Osteoblast (primary cell): ENCODE results near the gene SEC63. TPM values are rescaled to one million over a fixed set of nuclear protein-coding genes. Genes with fewer than 3 reads are reported as not detected.

Source experiments
- DNase-seq: peaks from one replicate; pipeline ENCODE4 v3.0.0; 2011; ENCODE audit warnings: low spot score, mixed read lengths; ENCODE audit not compliant: insufficient read length; ENCODE audit errors: missing footprints
- H2AFZ ChIP-seq: 2 replicates; pipeline ENCODE4 v1.6.0; 2011; ENCODE audit warnings: mild to moderate bottlenecking, low read length
- H3K27ac ChIP-seq: 2 replicates; pipeline ENCODE4 v1.5.1; 2011; ENCODE audit warnings: mild to moderate bottlenecking, low read depth, low read length, moderate library complexity
- H3K27me3 ChIP-seq: 2 replicates; pipeline ENCODE4 v1.6.0; 2012; ENCODE audit warnings: mild to moderate bottlenecking, control low read depth, inconsistent platforms, low read length, moderate library complexity; ENCODE audit not compliant: insufficient read depth
- H3K36me3 ChIP-seq: 2 replicates; pipeline ENCODE4 v1.5.1; 2011; ENCODE audit warnings: mild to moderate bottlenecking, low read length, control low read depth, moderate library complexity; ENCODE audit not compliant: insufficient read depth
- H3K4me1 ChIP-seq: 2 replicates; pipeline ENCODE4 v1.5.1; 2011; ENCODE audit warnings: mild to moderate bottlenecking, low read length, control low read depth, moderate library complexity; ENCODE audit not compliant: insufficient read depth
- H3K4me2 ChIP-seq: 2 replicates; pipeline ENCODE4 v1.6.0; 2011; ENCODE audit warnings: mild to moderate bottlenecking, low read length; ENCODE audit not compliant: insufficient read depth
- H3K4me3 ChIP-seq: fragments of 200-600 bp; sonication (generic); 3 replicates; pipeline ENCODE4 v1.5.1; 2012; ENCODE audit warnings: mild to moderate bottlenecking, low read length, inconsistent platforms; ENCODE audit not compliant: insufficient read depth
- H3K79me2 ChIP-seq: 2 replicates; pipeline ENCODE4 v1.6.0; 2012; ENCODE audit warnings: mild to moderate bottlenecking, low read length, control low read depth, inconsistent platforms; ENCODE audit not compliant: insufficient read depth
- H3K9me3 ChIP-seq: 2 replicates; pipeline ENCODE4 v1.5.1; 2011; ENCODE audit warnings: low read depth, low read length, control low read depth
- H4K20me1 ChIP-seq: 2 replicates; pipeline ENCODE4 v1.6.0; 2012; ENCODE audit warnings: mild to moderate bottlenecking, low read length, control low read depth; ENCODE audit not compliant: insufficient read depth
- total RNA-seq: library from RNA; depleted of rRNA; stranded (reverse); fragments of >200 nt; gene quantifications from 2 replicates; pipeline ENCODE4 v1.2.3, GENCODE V29; 2012
- TF ChIP-seq, protein P1 (sequence below): IDR thresholded peaks from 2 replicates; pipeline ENCODE4 v1.5.1; 2011; ENCODE audit warnings: mild to moderate bottlenecking, low read depth, low read length, moderate library complexity; ENCODE audit errors: extremely low read depth

SEC63 gene
- total RNA-seq, 1 donor, result 35.8 TPM

DNA sequence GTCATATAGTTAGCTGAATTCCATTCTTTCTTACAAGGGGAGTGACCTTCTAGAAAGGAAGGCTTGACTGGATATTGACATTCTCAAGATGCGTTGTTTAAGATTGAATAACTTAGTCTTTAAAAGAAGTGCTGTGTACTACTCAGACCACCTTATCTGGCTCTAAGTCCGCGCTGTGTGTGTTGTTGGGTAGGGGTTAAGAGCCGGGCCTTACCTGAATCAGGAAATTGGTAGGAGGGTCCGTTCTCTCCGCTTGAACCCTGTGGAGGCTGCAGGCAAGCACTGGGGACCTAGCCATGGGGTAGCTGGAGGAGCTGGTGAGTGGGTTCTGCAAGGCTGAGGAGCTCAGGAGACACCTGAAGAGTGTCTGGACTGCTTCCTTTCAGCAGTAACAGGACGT, 124.9 kb downstream of the SEC63 start:
- H3K4me3 ChIP-seq, result no peak overlapping the region
- no peak for DNase-seq
- no peaks in the 10 kb centered on the region for H3K36me3 ChIP-seq
- no peak overlapping the region for H3K27ac ChIP-seq
- H2AFZ ChIP-seq, result no peak overlapping the region
- TF ChIP-seq, protein P1, sequence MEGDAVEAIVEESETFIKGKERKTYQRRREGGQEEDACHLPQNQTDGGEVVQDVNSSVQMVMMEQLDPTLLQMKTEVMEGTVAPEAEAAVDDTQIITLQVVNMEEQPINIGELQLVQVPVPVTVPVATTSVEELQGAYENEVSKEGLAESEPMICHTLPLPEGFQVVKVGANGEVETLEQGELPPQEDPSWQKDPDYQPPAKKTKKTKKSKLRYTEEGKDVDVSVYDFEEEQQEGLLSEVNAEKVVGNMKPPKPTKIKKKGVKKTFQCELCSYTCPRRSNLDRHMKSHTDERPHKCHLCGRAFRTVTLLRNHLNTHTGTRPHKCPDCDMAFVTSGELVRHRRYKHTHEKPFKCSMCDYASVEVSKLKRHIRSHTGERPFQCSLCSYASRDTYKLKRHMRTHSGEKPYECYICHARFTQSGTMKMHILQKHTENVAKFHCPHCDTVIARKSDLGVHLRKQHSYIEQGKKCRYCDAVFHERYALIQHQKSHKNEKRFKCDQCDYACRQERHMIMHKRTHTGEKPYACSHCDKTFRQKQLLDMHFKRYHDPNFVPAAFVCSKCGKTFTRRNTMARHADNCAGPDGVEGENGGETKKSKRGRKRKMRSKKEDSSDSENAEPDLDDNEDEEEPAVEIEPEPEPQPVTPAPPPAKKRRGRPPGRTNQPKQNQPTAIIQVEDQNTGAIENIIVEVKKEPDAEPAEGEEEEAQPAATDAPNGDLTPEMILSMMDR, result no peak
- no peaks in the 10 kb centered on the region for H3K27me3 ChIP-seq
- no peak overlapping the region for H3K4me2 ChIP-seq
- H3K79me2 ChIP-seq, result no peaks in the 10 kb centered on the region
- no peaks in the 10 kb centered on the region for H3K9me3 ChIP-seq
- no peaks in the 10 kb centered on the region for H4K20me1 ChIP-seq
- no peaks in the 10 kb centered on the region for H3K4me1 ChIP-seq

DNA sequence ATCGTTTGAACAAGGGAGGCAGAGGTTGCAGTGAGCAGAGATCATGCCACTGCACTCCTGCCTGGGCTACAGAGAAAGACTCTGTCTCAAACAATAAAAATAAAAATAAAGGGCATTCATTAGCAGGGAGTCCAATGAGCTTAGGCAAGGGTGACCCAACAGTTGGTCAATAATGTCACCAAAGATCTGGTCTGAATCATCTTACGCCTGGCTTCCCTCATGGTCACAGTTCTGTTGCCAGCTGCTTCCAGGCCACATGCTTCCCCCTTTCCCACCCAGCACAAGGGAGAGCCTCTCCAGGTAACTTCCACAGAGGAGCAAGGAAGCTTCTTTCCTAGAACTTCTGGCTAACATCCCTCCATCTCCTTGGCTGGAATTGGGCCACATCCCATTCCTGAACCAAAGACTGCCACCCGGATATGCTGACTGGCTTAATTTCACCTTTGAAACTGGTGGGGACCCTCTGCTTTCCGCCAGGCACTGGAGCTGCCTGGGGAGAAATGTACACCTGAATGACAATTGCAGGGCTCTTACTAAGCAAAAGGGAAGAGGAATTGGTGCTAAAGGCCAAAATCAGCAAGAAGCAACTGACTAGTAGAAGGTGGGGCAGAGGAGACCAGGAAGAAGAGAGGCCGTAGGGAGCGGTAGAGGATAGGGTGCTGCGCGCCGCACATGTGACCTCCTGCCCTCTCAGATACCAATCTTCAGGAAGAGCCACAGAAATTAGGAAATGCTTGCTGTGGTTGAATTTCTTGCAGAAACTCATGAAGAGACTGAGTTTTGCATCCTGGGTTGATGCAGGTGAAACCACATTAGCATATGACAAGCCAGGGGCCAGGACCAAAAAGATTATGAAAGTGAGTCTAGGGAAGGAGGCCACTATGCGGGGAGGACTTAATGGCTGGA, 125.6 kb downstream of the SEC63 start:
- DNase-seq, result no peak
- H3K4me3 ChIP-seq, result no peak overlapping the region

DNA sequence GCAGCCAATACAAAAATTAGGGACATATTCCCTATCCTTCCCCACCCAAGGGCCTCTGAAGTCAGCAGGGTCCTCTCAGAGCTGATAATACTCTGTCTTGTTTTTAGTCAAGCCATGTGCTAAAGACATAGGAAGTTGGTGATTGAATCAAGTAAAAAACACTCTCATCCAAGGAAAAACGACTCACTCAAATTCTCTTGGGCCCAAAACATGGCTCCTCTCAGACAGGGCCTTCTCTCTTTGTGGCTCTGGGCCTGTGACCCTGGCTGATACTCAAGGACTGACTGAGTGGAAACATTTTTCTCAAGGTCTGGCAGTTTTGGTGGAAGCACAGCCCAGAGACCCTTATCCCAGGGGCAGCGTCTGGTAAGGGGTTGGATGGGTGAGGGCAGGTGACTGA, 127.9 kb downstream of the SEC63 start:
- H3K36me3 ChIP-seq, result no peaks in the 10 kb centered on the region
- TF ChIP-seq, protein P1, result no peak
- peaks cover 5% of the 10 kb centered on the region for H3K27me3 ChIP-seq
- H2AFZ ChIP-seq, result no peak overlapping the region
- H3K27ac ChIP-seq, result no peak overlapping the region
- no peak for DNase-seq
- no peaks in the 10 kb centered on the region for H3K4me1 ChIP-seq
- no peaks in the 10 kb centered on the region for H4K20me1 ChIP-seq
- no peak overlapping the region for H3K4me2 ChIP-seq
- no peak overlapping the region for H3K4me3 ChIP-seq
- no peaks in the 10 kb centered on the region for H3K9me3 ChIP-seq
- H3K79me2 ChIP-seq, result no peaks in the 10 kb centered on the region

More for the DNA sequence above, 125.6 kb downstream of the SEC63 start:
- Histone ChIP-seq H3K9me3 (no peaks in the 10 kb centered on the region), H3K27ac (no peak overlapping the region), H3K4me1 (no peaks in the 10 kb centered on the region), H3K36me3 (no peaks in the 10 kb centered on the region), H2AFZ (no peak overlapping the region), H3K27me3 (peaks cover 5% of the 10 kb centered on the region), H3K4me2 (no peak overlapping the region), H3K79me2 (no peaks in the 10 kb centered on the region), H4K20me1 (no peaks in the 10 kb centered on the region)
- TF ChIP-seq, protein P1, result no peak

- H3K9me3 ChIP-seq, result no peaks in the 10 kb centered on the region
- H3K36me3 ChIP-seq, result no peaks in the 10 kb centered on the region
- no peaks in the 10 kb centered on the region for H3K4me1 ChIP-seq
- peaks cover 13% of the 10 kb centered on the region for H3K27me3 ChIP-seq
- H4K20me1 ChIP-seq, result no peaks in the 10 kb centered on the region
- H3K79me2 ChIP-seq, result no peaks in the 10 kb centered on the region
- no peak for DNase-seq
- H3K27ac ChIP-seq, result no peak overlapping the region
- no peak overlapping the region for H3K4me2 ChIP-seq
- H3K4me3 ChIP-seq, result no peak overlapping the region
- H2AFZ ChIP-seq, result no peak overlapping the region
- TF ChIP-seq, protein P1, result no peak
Observed at GRCh38 chr6:107827541-107827940, 130.5 kb downstream of the SEC63 start.
